PC-9 (cell line): ENCODE data around the gene PEX11A. TPM values are rescaled to one million over a fixed set of nuclear protein-coding genes. Genes with fewer than 3 reads are reported as not detected.

Source experiments
- BruUV-seq: library from RNA; stranded (reverse); fragments of 400-500 nt; replicated peaks from 2 replicates; lab custom pipeline; 2021; lab: Mats Ljungman, UMichigan
- CTCF ChIA-PET: fragments of 300-600 bp; sonication (Branson Sonifier 250); formaldehyde crosslinking; loops from one replicate; lab custom pipeline; 2022; ENCODE audit warnings: antibody characterized with exemption; lab: Charles Lee
- POLR2A ChIA-PET: fragments of 300-600 bp; sonication (Branson Sonifier 250); formaldehyde crosslinking; loops from one replicate; lab custom pipeline; 2022; ENCODE audit warnings: antibody characterized with exemption; ENCODE audit not compliant: unreplicated experiment; lab: Charles Lee
- DNase-seq, 2 experiments: peaks; one replicate each; pipeline versions ENCODE4 v3.0.0 to v3.0.0-alpha.2; 2015 to 2022; ENCODE audit warnings: mixed read lengths in 1 of 2
- H2AFZ ChIP-seq: fragments of 200-600 bp; sonication (generic); 2 replicates; pipeline ENCODE4 v1.8.1; 2017; ENCODE audit warnings: antibody characterized with exemption
- H3F3A ChIP-seq: fragments of 200-600 bp; sonication (generic); 2 replicates; pipeline ENCODE4 v1.8.1; 2017; ENCODE audit warnings: antibody characterized with exemption, mild to moderate bottlenecking, low read depth; ENCODE audit not compliant: insufficient read depth
- H3K27ac ChIP-seq: fragments of 200-600 bp; sonication (generic); 2 replicates; pipeline ENCODE4 v1.6.1; 2016; ENCODE audit warnings: mixed run types
- H3K27me3 ChIP-seq: fragments of 200-600 bp; sonication (generic); 2 replicates; pipeline ENCODE4 v1.6.1; 2016; ENCODE audit warnings: low read depth, mixed run types; ENCODE audit not compliant: insufficient read depth
- H3K36me3 ChIP-seq: fragments of 200-600 bp; sonication (generic); 2 replicates; pipeline ENCODE4 v1.6.1; 2016; ENCODE audit warnings: low read depth, mixed run types
- H3K4me1 ChIP-seq: fragments of 200-600 bp; sonication (generic); replicated peaks from 2 replicates; pipeline ENCODE4 v1.6.1; 2016; ENCODE audit warnings: mixed run types; ENCODE audit not compliant: insufficient read depth
- H3K4me2 ChIP-seq: fragments of 200-600 bp; sonication (generic); 2 replicates; pipeline ENCODE4 v1.6.1; 2017; ENCODE audit warnings: mixed run types
- H3K4me3 ChIP-seq: fragments of 200-600 bp; sonication (generic); 2 replicates; pipeline ENCODE4 v1.6.1; 2016; ENCODE audit warnings: mixed run types
- H3K79me2 ChIP-seq: fragments of 200-600 bp; sonication (generic); 2 replicates; pipeline ENCODE4 v1.6.1; 2017; ENCODE audit warnings: low read depth, mixed run types
- H3K9me2 ChIP-seq: fragments of 200-600 bp; sonication (generic); 2 replicates; pipeline ENCODE4 v1.8.1; 2017; ENCODE audit warnings: mild to moderate bottlenecking; ENCODE audit not compliant: insufficient read depth
- H3K9me3 ChIP-seq: fragments of 200-600 bp; sonication (generic); 2 replicates; pipeline ENCODE4 v1.8.1; 2016; ENCODE audit warnings: low read depth; ENCODE audit not compliant: insufficient read depth
- H4K20me1 ChIP-seq: fragments of 200-600 bp; sonication (generic); 2 replicates; pipeline ENCODE4 v1.8.1; 2017; ENCODE audit not compliant: insufficient read depth
- EZH2 ChIP-seq: fragments of 200-600 bp; sonication (generic); IDR thresholded peaks from 2 replicates; pipeline ENCODE4 v1.8.0; 2017; ENCODE audit warnings: antibody characterized with exemption, low read depth
- intact Hi-C: fragments of 100-400 bp; cut with micrococcal nuclease; formaldehyde crosslinking; loops from one replicate; pipeline ENCODE4 v1.10.0; 2022; ENCODE audit not compliant: unreplicated experiment
- total RNA-seq: library from RNA; stranded (reverse); gene quantifications from 2 replicates; pipeline ENCODE4 v1.2.3, GENCODE V29; 2021
- TF ChIP-seq, protein P1 (sequence below): fragments of 200-600 bp; sonication (generic); conservative IDR thresholded peaks from 2 replicates; pipeline ENCODE4 v1.6.1; 2017; ENCODE audit warnings: mixed run types, antibody characterized with exemption, mild to moderate bottlenecking, moderate library complexity

PEX11A gene
- total RNA-seq, 1 experiment from 2014 or later, result 12.8 TPM

DNA sequence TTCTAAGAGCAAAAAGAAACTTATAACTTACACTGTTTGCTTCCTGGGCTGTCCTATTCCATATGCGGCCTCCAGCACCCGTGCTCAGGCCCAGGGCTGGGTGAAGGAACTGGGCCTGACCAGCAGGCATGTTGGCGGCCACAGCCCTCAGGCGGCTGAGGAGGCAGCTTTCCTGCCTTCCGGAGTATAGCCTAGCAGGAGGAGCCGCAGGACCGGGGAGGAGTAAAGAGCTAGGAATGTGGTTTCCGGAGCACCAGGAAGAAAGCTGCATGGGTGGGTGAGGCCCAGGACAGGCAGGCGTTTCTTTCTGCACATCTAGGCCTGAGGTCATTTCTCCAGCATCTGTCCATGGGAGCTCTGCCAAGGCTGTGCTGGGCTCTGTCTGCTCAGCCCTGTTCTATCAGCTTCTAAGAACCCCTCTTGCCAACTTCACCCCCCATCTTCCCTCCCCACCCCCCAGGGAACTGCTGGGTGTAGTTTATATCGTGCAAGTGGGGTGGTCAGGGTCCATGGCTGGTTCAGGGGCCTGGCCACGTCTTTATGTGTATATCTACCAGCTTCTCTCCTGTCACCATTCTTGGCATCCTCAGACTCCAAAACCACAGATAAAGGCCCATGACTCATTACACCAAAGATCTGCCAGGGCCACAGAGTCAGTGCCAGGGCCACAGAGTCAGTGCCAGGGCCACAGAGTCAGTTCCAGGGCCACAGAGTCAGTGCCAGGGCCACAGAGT is 27.5 kb downstream of the PEX11A start:
- TF ChIP-seq, protein P1, sequence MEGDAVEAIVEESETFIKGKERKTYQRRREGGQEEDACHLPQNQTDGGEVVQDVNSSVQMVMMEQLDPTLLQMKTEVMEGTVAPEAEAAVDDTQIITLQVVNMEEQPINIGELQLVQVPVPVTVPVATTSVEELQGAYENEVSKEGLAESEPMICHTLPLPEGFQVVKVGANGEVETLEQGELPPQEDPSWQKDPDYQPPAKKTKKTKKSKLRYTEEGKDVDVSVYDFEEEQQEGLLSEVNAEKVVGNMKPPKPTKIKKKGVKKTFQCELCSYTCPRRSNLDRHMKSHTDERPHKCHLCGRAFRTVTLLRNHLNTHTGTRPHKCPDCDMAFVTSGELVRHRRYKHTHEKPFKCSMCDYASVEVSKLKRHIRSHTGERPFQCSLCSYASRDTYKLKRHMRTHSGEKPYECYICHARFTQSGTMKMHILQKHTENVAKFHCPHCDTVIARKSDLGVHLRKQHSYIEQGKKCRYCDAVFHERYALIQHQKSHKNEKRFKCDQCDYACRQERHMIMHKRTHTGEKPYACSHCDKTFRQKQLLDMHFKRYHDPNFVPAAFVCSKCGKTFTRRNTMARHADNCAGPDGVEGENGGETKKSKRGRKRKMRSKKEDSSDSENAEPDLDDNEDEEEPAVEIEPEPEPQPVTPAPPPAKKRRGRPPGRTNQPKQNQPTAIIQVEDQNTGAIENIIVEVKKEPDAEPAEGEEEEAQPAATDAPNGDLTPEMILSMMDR, result no peak
- TF ChIP-seq EZH2, result no peak
- peak; percentile 86 to 91 for DNase-seq
- Histone ChIP-seq H3K79me2 (peaks cover 8% of the 10 kb centered on the region), H3K4me1 (peaks cover 26% of the 10 kb centered on the region), H3K4me3 (peak overlapping the region; percentile 55), H3K9me3 (no peaks in the 10 kb centered on the region), H3K27me3 (no peaks in the 10 kb centered on the region), H3K27ac (peak overlapping the region; percentile 82), H4K20me1 (no peaks in the 10 kb centered on the region), H3K9me2 (no peaks in the 10 kb centered on the region), H3K36me3 (no peaks in the 10 kb centered on the region), H3K4me2 (peak overlapping the region; percentile 89), H2AFZ (peak overlapping the region; percentile 83), H3F3A (peaks cover 17% of the 10 kb centered on the region)
- ChIA-PET CTCF (interaction anchor here (0.7 kb wide), 1 partner anchor 212 kb away, joined by 3 read pairs; no protein-coding TSS in a partner anchor), POLR2A (interaction anchor here (0.7 to 0.9 kb wide), 5 partner anchors 17 to 396 kb away, joined by 3 to 7 read pairs (median 4); no protein-coding TSS in a partner anchor)
- BruUV-seq, result no TSS peak
- intact Hi-C loops, result loop anchor here (1.0 kb wide), 1 partner anchor 27 kb away; the partner anchor contains the start of genes PEX11A and WDR93

DNA sequence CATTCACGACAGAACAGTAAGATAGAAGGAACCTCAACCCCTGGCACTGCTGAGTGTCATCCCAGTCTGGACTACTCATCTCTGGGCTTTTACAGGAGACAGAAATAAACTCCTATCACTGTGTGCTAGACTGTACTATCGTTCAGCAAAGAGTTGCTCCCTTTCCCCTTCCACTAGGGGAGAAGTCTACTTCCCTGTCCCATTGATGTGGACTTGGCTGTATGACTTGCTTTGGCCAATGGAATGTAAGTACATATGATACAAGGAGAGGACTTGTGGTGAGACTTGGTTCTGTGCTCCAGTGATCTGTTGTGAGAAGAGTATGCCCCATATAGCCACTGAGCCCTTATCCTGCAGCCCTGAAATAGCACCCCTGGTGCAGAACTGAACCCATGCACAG is 30.0 kb downstream of the PEX11A start:
- CTCF ChIA-PET, result interaction anchor here (0.5 to 0.7 kb wide), 2 partner anchors 41 to 161 kb away, joined by 4 read pairs; no protein-coding TSS in a partner anchor
- Histone ChIP-seq H3K27me3 (no peaks in the 10 kb centered on the region), H2AFZ (no peak overlapping the region), H3K36me3 (no peaks in the 10 kb centered on the region), H3K27ac (no peak overlapping the region), H3K9me3 (no peaks in the 10 kb centered on the region), H3K4me1 (peaks cover 26% of the 10 kb centered on the region), H3K4me3 (no peak overlapping the region), H3F3A (peaks cover 33% of the 10 kb centered on the region), H3K79me2 (peaks cover 8% of the 10 kb centered on the region), H4K20me1 (no peaks in the 10 kb centered on the region), H3K4me2 (no peak overlapping the region), H3K9me2 (no peaks in the 10 kb centered on the region)
- no peak for DNase-seq
- intact Hi-C loops, result no loop called here
- TF ChIP-seq, protein P1, result no peak
- no peak for TF ChIP-seq EZH2
- POLR2A ChIA-PET, result no interaction called here
- no TSS peak for BruUV-seq

DNA sequence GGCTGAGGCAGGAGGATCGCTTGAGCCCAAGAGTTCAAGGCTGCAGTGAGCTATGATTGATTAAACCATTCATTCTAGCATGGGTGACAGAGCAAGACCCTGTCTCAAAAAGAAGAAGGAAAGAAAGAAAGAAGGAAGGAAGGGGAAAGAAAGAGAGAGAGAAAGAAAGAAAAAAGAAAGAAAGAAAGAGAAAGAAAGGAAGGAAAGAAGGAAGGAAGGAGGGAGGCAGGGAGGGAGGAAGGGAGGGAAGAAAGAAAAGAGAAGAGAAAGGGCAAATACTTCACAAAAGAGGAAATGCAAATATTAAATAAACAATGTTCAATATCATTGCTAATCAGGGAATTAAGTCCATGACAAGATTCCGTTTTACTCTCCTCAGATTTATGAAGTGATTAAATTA is 31.3 kb downstream of the PEX11A start:
- BruUV-seq, result no TSS peak
- no peaks in the 10 kb centered on the region for H3K9me2 ChIP-seq
- peaks cover 8% of the 10 kb centered on the region for H3K79me2 ChIP-seq
- TF ChIP-seq, protein P1, result no peak
- no peak for TF ChIP-seq EZH2
- H3F3A ChIP-seq, result peaks cover 39% of the 10 kb centered on the region
- no peaks in the 10 kb centered on the region for H4K20me1 ChIP-seq
- no peak overlapping the region for H3K4me2 ChIP-seq
- no peak for DNase-seq
- no peak overlapping the region for H3K4me3 ChIP-seq
- intact Hi-C loops, result loop anchor here (5.0 kb wide), 1 partner anchor 83 kb away; no protein-coding TSS in a partner anchor
- H3K4me1 ChIP-seq, result peaks cover 26% of the 10 kb centered on the region
- H3K27ac ChIP-seq, result no peak overlapping the region
- ChIA-PET POLR2A (no interaction called here), CTCF (no interaction called here)
- H3K36me3 ChIP-seq, result no peaks in the 10 kb centered on the region
- H2AFZ ChIP-seq, result no peak overlapping the region
- no peaks in the 10 kb centered on the region for H3K27me3 ChIP-seq
- no peaks in the 10 kb centered on the region for H3K9me3 ChIP-seq
